Sigmoid colon (tissue), 4 donors: ENCODE data around the gene KRTAP20-1.

Source experiments
- POLR2A ChIP-seq, 2 donors: fragments of 450-650 bp; IDR thresholded peaks; one replicate each; pipeline ENCODE4 v1.6.1; 2016; ENCODE audit warnings: antibody characterized with exemption in 2 of 2, mild to moderate bottlenecking in 2 of 2, moderate library complexity in 2 of 2
- POLR2AphosphoS5 ChIP-seq, 4 donors: sonication (generic); formaldehyde crosslinking; IDR thresholded peaks; one replicate each; pipeline ENCODE4 v1.6.1; 2017; ENCODE audit warnings: antibody characterized with exemption in 4 of 4

- TF ChIP-seq POLR2A (IDR thresholded peaks at IDR 0.05) (no peak), POLR2AphosphoS5 (IDR thresholded peaks at IDR 0.05) (no peak)
Measured at GRCh38 chr21:30620080-30620479, 3.9 kb downstream of the KRTAP20-1 start.
